K562 (cell line): Measurements from ENCODE around the gene SLC4A5. TPM values are rescaled to one million over a fixed set of nuclear protein-coding genes. Genes with fewer than 3 reads are reported as not detected.

Experiments
- CBX1 ChIP-seq: sonication (generic); IDR thresholded peaks from 2 replicates; pipeline ENCODE4 v1.6.1; 2016; ENCODE audit warnings: antibody characterized with exemption, low read depth, mild to moderate bottlenecking
- CEBPB ChIP-seq: fragments of 450-650 bp; IDR thresholded peaks from 2 replicates; pipeline ENCODE4 v1.6.1; 2016; ENCODE audit warnings: missing genetic modification characterization, missing compliant biosample characterization
- CSDE1 ChIP-seq, 2 experiments: fragments of 450-650 bp; IDR thresholded peaks; 2 replicates each; pipeline ENCODE4 v1.6.1; 2016; ENCODE audit warnings: mild to moderate bottlenecking in 1 of 2
- GATA2 ChIP-seq: sonication (generic); formaldehyde crosslinking; IDR thresholded peaks from 2 replicates; pipeline ENCODE4 v1.4.0; 2020; ENCODE audit warnings: mild to moderate bottlenecking, missing genetic modification reagents
- HNRNPLL ChIP-seq: fragments of 200-400 bp; formaldehyde crosslinking; IDR thresholded peaks from 2 replicates; pipeline ENCODE4 v1.6.1; 2017; ENCODE audit warnings: low read length, low read depth, mild to moderate bottlenecking; ENCODE audit not compliant: poor library complexity, severe bottlenecking
- LCOR ChIP-seq: sonication (generic); formaldehyde crosslinking; IDR thresholded peaks from 2 replicates; pipeline ENCODE4 v1.8.0; 2022; ENCODE audit warnings: mild to moderate bottlenecking, missing genetic modification reagents
- NFATC3 ChIP-seq: fragments of 450-650 bp; IDR thresholded peaks from 2 replicates; pipeline ENCODE4 v1.6.1; 2017; ENCODE audit warnings: mild to moderate bottlenecking
- RBM22 ChIP-seq: fragments of 200-400 bp; formaldehyde crosslinking; IDR thresholded peaks from 2 replicates; pipeline ENCODE4 v1.6.1; 2018; ENCODE audit warnings: low read length, low read depth; ENCODE audit not compliant: poor library complexity, severe bottlenecking
- RFX1 ChIP-seq: fragments of 450-650 bp; IDR thresholded peaks from 2 replicates; pipeline ENCODE4 v1.6.1; 2016; ENCODE audit warnings: mild to moderate bottlenecking, moderate library complexity
- RFX7 ChIP-seq: fragments of 250-450 bp; sonication (Bioruptor Pico); IDR thresholded peaks from 2 replicates; pipeline ENCODE4 v1.5.1; 2021; ENCODE audit warnings: mild to moderate bottlenecking
- SRSF1 ChIP-seq: fragments of 200-400 bp; formaldehyde crosslinking; IDR thresholded peaks from 2 replicates; pipeline ENCODE4 v1.6.1; 2017; ENCODE audit warnings: mild to moderate bottlenecking, low read depth, low read length, moderate library complexity
- ZBTB2 ChIP-seq: fragments of 450-650 bp; IDR thresholded peaks from 2 replicates; pipeline ENCODE4 v1.6.1; 2016; ENCODE audit warnings: antibody characterized with exemption
- ZNF512 ChIP-seq: IDR thresholded peaks from 2 replicates; pipeline ENCODE4 v1.6.1; 2016; ENCODE audit warnings: missing genetic modification characterization, missing compliant biosample characterization
- polyA plus RNA-seq, 8 experiments: library from polyadenylated mRNA; depleted of rRNA in 4 of 8; stranded (reverse) in 5 of 8; unstranded in 3 of 8; fragments of >200 nt; fragmentation: Nextera tagmentation in 2 of 8; fragmentation: Illumina TruSeq in 1 of 8; extraction: Ambion mirVana in 2 of 8; extraction: Trizol in 1 of 8; gene quantifications; 2 replicates each; pipeline versions ENCODE4 v1.2.1 to v1.2.3, GENCODE V29; 2011 to 2014; ENCODE audit warnings: inconsistent platforms in 1 of 8, missing spikeins in 1 of 8
- total RNA-seq, 7 experiments: library from RNA; depleted of rRNA in 6 of 7; stranded (reverse); fragments of >200 nt in 6 of 7; fragmentation: Illumina TruSeq in 2 of 7; extraction: Trizol in 2 of 7; gene quantifications; 2 replicates each; pipeline versions ENCODE4 v1.2.1 to v1.2.3, GENCODE V29; 2011 to 2021; ENCODE audit warnings: low replicate concordance in 1 of 7
- TF ChIP-seq, protein P1 (sequence below): fragments of 250-450 bp; sonication (Bioruptor Pico); IDR thresholded peaks from 2 replicates; pipeline ENCODE4 v1.8.0; 2022; ENCODE audit warnings: inconsistent platforms, mild to moderate bottlenecking, moderate library complexity, borderline replicate concordance
- TF ChIP-seq, protein P2 (sequence below): fragments of 450-650 bp; IDR thresholded peaks from 2 replicates; pipeline ENCODE4 v1.6.1; 2017; ENCODE audit warnings: antibody characterized with exemption
- TF ChIP-seq, protein P3 (sequence below): fragments of 450-650 bp; IDR thresholded peaks from 2 replicates; pipeline ENCODE4 v1.6.1; 2016; ENCODE audit warnings: low read depth, mild to moderate bottlenecking, moderate library complexity
- TF ChIP-seq, protein P4 (sequence below): fragments of 450-650 bp; formaldehyde crosslinking; IDR thresholded peaks from 2 replicates; pipeline ENCODE4 v1.4.0; 2020; ENCODE audit warnings: mild to moderate bottlenecking, moderate library complexity
- TF ChIP-seq, protein P5 (sequence below): fragments of 250-450 bp; sonication (Bioruptor Pico); IDR thresholded peaks from 2 replicates; pipeline ENCODE4 v1.8.0; 2021; ENCODE audit warnings: borderline replicate concordance, mild to moderate bottlenecking, moderate library complexity; ENCODE audit not compliant: poor library complexity, severe bottlenecking

Gene SLC4A5
- total and polyA plus RNA-seq, 9 of the 15 experiments (the other 6 are each of a cell fraction or from before 2014, with no cell fraction given): 0.03 to 0.77 (median 0.14) TPM; not detected in 1

- peak; percentile 40; the same call in 1 of the 2 replicates for TF ChIP-seq GATA2
- no peak for TF ChIP-seq RFX1
- TF ChIP-seq ZBTB2: no peak
- TF ChIP-seq, protein P1, sequence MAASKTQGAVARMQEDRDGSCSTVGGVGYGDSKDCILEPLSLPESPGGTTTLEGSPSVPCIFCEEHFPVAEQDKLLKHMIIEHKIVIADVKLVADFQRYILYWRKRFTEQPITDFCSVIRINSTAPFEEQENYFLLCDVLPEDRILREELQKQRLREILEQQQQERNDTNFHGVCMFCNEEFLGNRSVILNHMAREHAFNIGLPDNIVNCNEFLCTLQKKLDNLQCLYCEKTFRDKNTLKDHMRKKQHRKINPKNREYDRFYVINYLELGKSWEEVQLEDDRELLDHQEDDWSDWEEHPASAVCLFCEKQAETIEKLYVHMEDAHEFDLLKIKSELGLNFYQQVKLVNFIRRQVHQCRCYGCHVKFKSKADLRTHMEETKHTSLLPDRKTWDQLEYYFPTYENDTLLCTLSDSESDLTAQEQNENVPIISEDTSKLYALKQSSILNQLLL (CRISPR knock-in tag): no peak
- TF ChIP-seq CBX1: peak; percentile 86
- no peak for TF ChIP-seq NFATC3
- peak; percentile 43; the same call in 1 of the 2 replicates for TF ChIP-seq LCOR (CRISPR knock-in tag)
- no peak for TF ChIP-seq ZNF512 (tag)
- no peak for TF ChIP-seq SRSF1
- TF ChIP-seq, protein P2, sequence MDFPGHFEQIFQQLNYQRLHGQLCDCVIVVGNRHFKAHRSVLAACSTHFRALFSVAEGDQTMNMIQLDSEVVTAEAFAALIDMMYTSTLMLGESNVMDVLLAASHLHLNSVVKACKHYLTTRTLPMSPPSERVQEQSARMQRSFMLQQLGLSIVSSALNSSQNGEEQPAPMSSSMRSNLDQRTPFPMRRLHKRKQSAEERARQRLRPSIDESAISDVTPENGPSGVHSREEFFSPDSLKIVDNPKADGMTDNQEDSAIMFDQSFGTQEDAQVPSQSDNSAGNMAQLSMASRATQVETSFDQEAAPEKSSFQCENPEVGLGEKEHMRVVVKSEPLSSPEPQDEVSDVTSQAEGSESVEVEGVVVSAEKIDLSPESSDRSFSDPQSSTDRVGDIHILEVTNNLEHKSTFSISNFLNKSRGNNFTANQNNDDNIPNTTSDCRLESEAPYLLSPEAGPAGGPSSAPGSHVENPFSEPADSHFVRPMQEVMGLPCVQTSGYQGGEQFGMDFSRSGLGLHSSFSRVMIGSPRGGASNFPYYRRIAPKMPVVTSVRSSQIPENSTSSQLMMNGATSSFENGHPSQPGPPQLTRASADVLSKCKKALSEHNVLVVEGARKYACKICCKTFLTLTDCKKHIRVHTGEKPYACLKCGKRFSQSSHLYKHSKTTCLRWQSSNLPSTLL: no peak
- TF ChIP-seq CSDE1 (IDR thresholded peaks at IDR 0.05): no peak
- TF ChIP-seq, protein P3, sequence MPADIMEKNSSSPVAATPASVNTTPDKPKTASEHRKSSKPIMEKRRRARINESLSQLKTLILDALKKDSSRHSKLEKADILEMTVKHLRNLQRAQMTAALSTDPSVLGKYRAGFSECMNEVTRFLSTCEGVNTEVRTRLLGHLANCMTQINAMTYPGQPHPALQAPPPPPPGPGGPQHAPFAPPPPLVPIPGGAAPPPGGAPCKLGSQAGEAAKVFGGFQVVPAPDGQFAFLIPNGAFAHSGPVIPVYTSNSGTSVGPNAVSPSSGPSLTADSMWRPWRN: no peak
- TF ChIP-seq HNRNPLL: peak; percentile 60
- TF ChIP-seq RBM22: peak; percentile 99
- TF ChIP-seq, protein P4, sequence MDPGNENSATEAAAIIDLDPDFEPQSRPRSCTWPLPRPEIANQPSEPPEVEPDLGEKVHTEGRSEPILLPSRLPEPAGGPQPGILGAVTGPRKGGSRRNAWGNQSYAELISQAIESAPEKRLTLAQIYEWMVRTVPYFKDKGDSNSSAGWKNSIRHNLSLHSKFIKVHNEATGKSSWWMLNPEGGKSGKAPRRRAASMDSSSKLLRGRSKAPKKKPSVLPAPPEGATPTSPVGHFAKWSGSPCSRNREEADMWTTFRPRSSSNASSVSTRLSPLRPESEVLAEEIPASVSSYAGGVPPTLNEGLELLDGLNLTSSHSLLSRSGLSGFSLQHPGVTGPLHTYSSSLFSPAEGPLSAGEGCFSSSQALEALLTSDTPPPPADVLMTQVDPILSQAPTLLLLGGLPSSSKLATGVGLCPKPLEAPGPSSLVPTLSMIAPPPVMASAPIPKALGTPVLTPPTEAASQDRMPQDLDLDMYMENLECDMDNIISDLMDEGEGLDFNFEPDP (CRISPR knock-in tag): no peak
- no peak for TF ChIP-seq RFX7 (CRISPR knock-in tag)
- TF ChIP-seq, protein P5, sequence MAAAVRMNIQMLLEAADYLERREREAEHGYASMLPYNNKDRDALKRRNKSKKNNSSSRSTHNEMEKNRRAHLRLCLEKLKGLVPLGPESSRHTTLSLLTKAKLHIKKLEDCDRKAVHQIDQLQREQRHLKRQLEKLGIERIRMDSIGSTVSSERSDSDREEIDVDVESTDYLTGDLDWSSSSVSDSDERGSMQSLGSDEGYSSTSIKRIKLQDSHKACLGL: peak; percentile 21
- TF ChIP-seq CEBPB (tag): no peak
Observed at GRCh38 chr2:74198461-74199274, 144.5 kb downstream of the SLC4A5 start, which contains the start of gene MTHFD2 (continued).
